Neural progenitor cell (in vitro differentiated cells): Measurements from ENCODE around the gene ZNF550. TPM values are rescaled to one million over a fixed set of nuclear protein-coding genes. Genes with fewer than 3 reads are reported as not detected.

Source experiments
- DNase-seq: peaks from one replicate; pipeline ENCODE4 v3.0.0-alpha.2; 2016; ENCODE audit warnings: low spot score
- H2AFZ ChIP-seq: fragments of 200-600 bp; sonication (generic); replicated peaks from 2 replicates; pipeline ENCODE4 v1.6.1; 2016; ENCODE audit warnings: antibody characterized with exemption
- H3F3A ChIP-seq: fragments of 200-600 bp; sonication (generic); 2 replicates; pipeline ENCODE4 v1.6.1; 2016; ENCODE audit warnings: antibody characterized with exemption, low read depth
- H3K27ac ChIP-seq: fragments of 200-600 bp; sonication (generic); 2 replicates; pipeline ENCODE4 v1.5.1; 2016; ENCODE audit warnings: mild to moderate bottlenecking
- H3K27me3 ChIP-seq: fragments of 200-600 bp; sonication (generic); 2 replicates; pipeline ENCODE4 v1.6.1; 2016; ENCODE audit warnings: mild to moderate bottlenecking, moderate library complexity
- H3K36me3 ChIP-seq: fragments of 200-600 bp; sonication (generic); 2 replicates; pipeline ENCODE4 v1.5.1; 2016
- H3K4me1 ChIP-seq: fragments of 200-600 bp; sonication (generic); 2 replicates; pipeline ENCODE4 v1.6.1; 2016; ENCODE audit warnings: mixed run types
- H3K4me2 ChIP-seq: fragments of 200-600 bp; sonication (generic); 2 replicates; pipeline ENCODE4 v1.6.1; 2016
- H3K4me3 ChIP-seq: fragments of 200-600 bp; sonication (generic); 2 replicates; pipeline ENCODE4 v1.5.1; 2016
- H3K79me2 ChIP-seq: fragments of 200-600 bp; sonication (generic); 2 replicates; pipeline ENCODE4 v1.6.1; 2016; ENCODE audit warnings: low read depth
- H3K9ac ChIP-seq: fragments of 200-600 bp; sonication (generic); 2 replicates; pipeline ENCODE4 v1.6.1; 2016
- H3K9me3 ChIP-seq: fragments of 200-600 bp; sonication (generic); 2 replicates; pipeline ENCODE4 v1.5.1; 2016; ENCODE audit warnings: low read depth
- H4K20me1 ChIP-seq: fragments of 200-600 bp; sonication (generic); 2 replicates; pipeline ENCODE4 v1.6.1; 2016; ENCODE audit warnings: low read depth
- H3K27ac Mint-ChIP-seq: 3 replicates; pipeline ENCODE4 v1.8.0; 2021; ENCODE audit warnings: mixed read lengths
- H3K27me3 Mint-ChIP-seq: 2 replicates; pipeline ENCODE4 v1.8.0; 2022; ENCODE audit warnings: low read depth, mild to moderate bottlenecking, inconsistent platforms, moderate library complexity, mixed read lengths; ENCODE audit not compliant: insufficient read depth
- H3K36me3 Mint-ChIP-seq: 3 replicates; pipeline ENCODE4 v1.8.0; 2021; ENCODE audit warnings: mixed read lengths
- H3K4me1 Mint-ChIP-seq: 3 replicates; pipeline ENCODE4 v1.8.0; 2021; ENCODE audit warnings: mixed read lengths
- H3K4me3 Mint-ChIP-seq: 3 replicates; pipeline ENCODE4 v1.8.0; 2021; ENCODE audit warnings: mild to moderate bottlenecking, moderate library complexity, mixed read lengths
- H3K9me3 Mint-ChIP-seq: 3 replicates; pipeline ENCODE4 v1.8.0; 2020; ENCODE audit warnings: mixed read lengths
- EZH2 ChIP-seq: fragments of 200-600 bp; sonication (generic); IDR thresholded peaks from 2 replicates; pipeline ENCODE4 v1.6.1; 2017; ENCODE audit warnings: antibody characterized with exemption, mild to moderate bottlenecking, moderate library complexity
- EZH2phosphoT487 ChIP-seq: fragments of 200-600 bp; sonication (generic); IDR thresholded peaks from 2 replicates; pipeline ENCODE4 v1.6.1; 2017; ENCODE audit warnings: antibody characterized with exemption
- total RNA-seq: library from RNA; depleted of rRNA; stranded (reverse); fragments of >200 nt; gene quantifications from 2 replicates; pipeline ENCODE4 v1.2.3, GENCODE V29; 2015; ENCODE audit warnings: low replicate concordance
- TF ChIP-seq, protein P1 (sequence below): fragments of 200-600 bp; sonication (generic); IDR thresholded peaks from 2 replicates; pipeline ENCODE4 v1.5.1; 2017; ENCODE audit warnings: antibody characterized with exemption, mild to moderate bottlenecking

ZNF550 gene
- 10.7 and 11.1 TPM in 2 replicates for total RNA-seq

DNA sequence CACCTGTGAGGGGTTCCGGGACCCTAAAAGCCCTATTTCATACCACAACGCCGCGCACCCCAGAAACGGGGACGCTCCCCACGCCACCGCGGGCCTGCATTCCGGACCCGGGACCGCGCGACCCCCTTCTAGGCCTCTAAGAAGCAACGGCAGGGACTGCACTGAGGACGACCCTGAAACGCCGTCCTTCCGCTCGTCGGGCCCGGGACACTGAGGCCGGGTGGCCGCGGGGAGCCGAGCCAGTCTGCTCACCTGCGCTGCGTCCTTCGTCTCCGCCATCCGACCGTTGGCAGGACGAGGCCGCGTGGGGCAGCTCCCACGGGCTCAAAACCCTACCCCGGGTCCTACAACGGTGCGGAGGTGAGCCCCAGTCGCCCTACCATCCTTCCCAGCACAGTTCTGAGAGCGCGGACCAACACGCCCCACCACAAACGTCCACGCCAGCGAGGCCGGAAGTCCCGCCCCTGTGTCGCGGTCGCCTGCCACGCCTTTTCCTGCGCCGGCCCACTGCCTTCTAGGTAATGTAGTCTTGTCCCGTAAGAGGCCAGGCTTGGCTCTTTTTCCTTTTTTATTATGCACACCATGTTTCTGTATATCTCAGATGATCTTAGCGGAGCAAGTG, at the start of gene ZNF550:
ZNF550 (minus strand) TSS at position 460 of the 622 bp plus-strand sequence; CDS start at position 279, 181 bp downstream.
- peak within 1 kb of the TSS; percentile 99 for H3K4me3 Mint-ChIP-seq
- peaks cover 16% of the 10 kb centered on the region for H3K9me3 ChIP-seq
- peaks cover 13% of the 10 kb centered on the region for H3K27me3 Mint-ChIP-seq
- peak within 1 kb of the TSS; percentile 69 for H3K27ac Mint-ChIP-seq
- peaks cover 20% of the 10 kb centered on the region for H3K79me2 ChIP-seq
- peak within 1 kb of the TSS; percentile 89 for H2AFZ ChIP-seq
- H3K36me3 ChIP-seq: no peaks in the 10 kb centered on the region
- peaks cover 8% of the 10 kb centered on the region for H4K20me1 ChIP-seq
- peaks cover 73% of the 10 kb centered on the region for H3K9me3 Mint-ChIP-seq
- peak within 1 kb of the TSS; percentile 65 for H3K9ac ChIP-seq
- H3K27ac ChIP-seq: no peak within 1 kb of the TSS
- peaks cover 11% of the 10 kb centered on the region for H3K4me1 Mint-ChIP-seq
- TF ChIP-seq EZH2phosphoT487 (no peak), EZH2 (no peak)
- TF ChIP-seq, protein P1, sequence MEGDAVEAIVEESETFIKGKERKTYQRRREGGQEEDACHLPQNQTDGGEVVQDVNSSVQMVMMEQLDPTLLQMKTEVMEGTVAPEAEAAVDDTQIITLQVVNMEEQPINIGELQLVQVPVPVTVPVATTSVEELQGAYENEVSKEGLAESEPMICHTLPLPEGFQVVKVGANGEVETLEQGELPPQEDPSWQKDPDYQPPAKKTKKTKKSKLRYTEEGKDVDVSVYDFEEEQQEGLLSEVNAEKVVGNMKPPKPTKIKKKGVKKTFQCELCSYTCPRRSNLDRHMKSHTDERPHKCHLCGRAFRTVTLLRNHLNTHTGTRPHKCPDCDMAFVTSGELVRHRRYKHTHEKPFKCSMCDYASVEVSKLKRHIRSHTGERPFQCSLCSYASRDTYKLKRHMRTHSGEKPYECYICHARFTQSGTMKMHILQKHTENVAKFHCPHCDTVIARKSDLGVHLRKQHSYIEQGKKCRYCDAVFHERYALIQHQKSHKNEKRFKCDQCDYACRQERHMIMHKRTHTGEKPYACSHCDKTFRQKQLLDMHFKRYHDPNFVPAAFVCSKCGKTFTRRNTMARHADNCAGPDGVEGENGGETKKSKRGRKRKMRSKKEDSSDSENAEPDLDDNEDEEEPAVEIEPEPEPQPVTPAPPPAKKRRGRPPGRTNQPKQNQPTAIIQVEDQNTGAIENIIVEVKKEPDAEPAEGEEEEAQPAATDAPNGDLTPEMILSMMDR: no peak
- H3K4me1 ChIP-seq: peaks cover 6% of the 10 kb centered on the region
- peak; percentile 88 for DNase-seq
- H3K27me3 ChIP-seq: no peaks in the 10 kb centered on the region
- H3F3A ChIP-seq: no peaks in the 10 kb centered on the region
- peaks cover 41% of the 10 kb centered on the region for H3K36me3 Mint-ChIP-seq
- H3K4me3 ChIP-seq: peak within 1 kb of the TSS; percentile 87
- H3K4me2 ChIP-seq: peak within 1 kb of the TSS; percentile 84

DNA sequence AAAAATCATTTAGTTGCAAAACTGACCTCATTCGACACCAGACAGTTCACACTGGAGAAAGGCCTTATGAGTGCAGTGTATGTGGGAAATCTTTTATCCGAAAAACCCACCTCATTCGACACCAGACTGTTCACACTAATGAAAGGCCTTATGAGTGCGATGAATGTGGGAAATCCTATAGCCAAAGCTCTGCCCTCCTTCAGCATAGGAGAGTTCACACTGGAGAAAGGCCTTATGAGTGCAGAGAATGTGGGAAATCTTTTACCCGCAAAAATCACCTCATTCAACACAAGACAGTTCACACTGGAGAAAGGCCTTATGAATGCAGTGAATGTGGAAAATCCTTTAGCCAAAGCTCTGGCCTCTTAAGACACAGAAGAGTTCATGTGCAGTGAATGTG, 47.3 kb upstream of the ZNF550 start:
- Mint-ChIP-seq H3K9me3 (peaks cover 54% of the 10 kb centered on the region), H3K27ac (no peak overlapping the region), H3K27me3 (peaks cover 2% of the 10 kb centered on the region), H3K36me3 (peaks cover 55% of the 10 kb centered on the region), H3K4me3 (no peak overlapping the region), H3K4me1 (no peaks in the 10 kb centered on the region)
- Histone ChIP-seq H3K79me2 (no peaks in the 10 kb centered on the region), H3K9me3 (no peaks in the 10 kb centered on the region), H2AFZ (no peak overlapping the region), H3K27ac (no peak overlapping the region), H3F3A (no peaks in the 10 kb centered on the region), H3K9ac (no peak overlapping the region), H3K4me1 (no peaks in the 10 kb centered on the region), H3K36me3 (no peaks in the 10 kb centered on the region), H4K20me1 (no peaks in the 10 kb centered on the region), H3K4me2 (no peak overlapping the region), H3K4me3 (no peak overlapping the region), H3K27me3 (no peaks in the 10 kb centered on the region)
- no peak for TF ChIP-seq EZH2phosphoT487
- no peak for DNase-seq

DNA sequence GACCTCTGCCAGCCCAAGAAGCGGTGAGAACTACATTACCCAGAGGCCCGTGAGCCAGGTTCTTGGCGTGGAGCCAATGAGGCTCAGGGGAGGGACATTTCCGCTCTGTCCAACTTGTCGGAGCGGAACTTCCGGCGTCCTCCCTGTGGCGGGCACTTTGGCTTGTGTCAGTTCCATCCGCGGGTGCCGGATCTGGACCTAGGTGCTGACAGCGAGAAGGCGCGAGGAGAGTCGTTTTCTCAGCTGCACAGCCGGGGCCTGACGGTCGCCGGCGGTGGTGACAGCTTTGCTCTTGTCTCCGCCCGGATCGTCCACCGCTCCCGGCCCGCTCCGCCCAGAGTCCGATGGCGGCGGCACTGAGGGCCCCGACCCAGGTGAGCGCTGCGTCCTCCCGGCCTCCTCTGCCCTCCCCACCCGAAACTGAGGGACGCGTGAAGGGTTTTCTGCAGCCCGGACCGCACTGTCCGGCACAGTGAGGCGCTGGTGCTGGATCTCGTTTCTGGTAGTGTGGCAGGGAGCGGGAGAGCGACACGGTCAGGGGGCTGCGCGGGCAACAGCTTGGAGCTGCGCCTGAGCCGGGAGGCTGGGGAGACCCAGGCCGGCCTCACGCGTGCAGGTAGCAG, 40.2 kb upstream of the ZNF550 start, which contains the start of gene ZNF530:
ZNF530 (plus strand) TSS at position 125 of the 623 bp plus-strand sequence. CDS start 4,461 bp downstream, outside the sequence.
- H2AFZ ChIP-seq: peak within 1 kb of the TSS; percentile 100
- Mint-ChIP-seq H3K27ac (no peak within 1 kb of the TSS), H3K4me1 (peaks cover 7% of the 10 kb centered on the region), H3K9me3 (peaks cover 57% of the 10 kb centered on the region), H3K4me3 (peak within 1 kb of the TSS; percentile 89), H3K36me3 (peaks cover 27% of the 10 kb centered on the region), H3K27me3 (peaks cover 2% of the 10 kb centered on the region)
- DNase-seq: peak; percentile 95
- peaks cover 8% of the 10 kb centered on the region for H3K4me1 ChIP-seq
- no peaks in the 10 kb centered on the region for H3K36me3 ChIP-seq
- H3K4me3 ChIP-seq: peak within 1 kb of the TSS; percentile 88
- peak within 1 kb of the TSS; percentile 87 for H3K4me2 ChIP-seq
- peaks cover 16% of the 10 kb centered on the region for H3K79me2 ChIP-seq
- no peaks in the 10 kb centered on the region for H3F3A ChIP-seq
- no peak within 1 kb of the TSS for H3K27ac ChIP-seq
- H3K9me3 ChIP-seq: no peaks in the 10 kb centered on the region
- H3K27me3 ChIP-seq: no peaks in the 10 kb centered on the region
- peak within 1 kb of the TSS; percentile 59 for H3K9ac ChIP-seq
- TF ChIP-seq EZH2phosphoT487 (no peak), EZH2 (no peak)
- TF ChIP-seq, protein P1: no peak
- no peaks in the 10 kb centered on the region for H4K20me1 ChIP-seq

GRCh38 chr19:57599377-57599760, 39.7 kb upstream of the ZNF550 start:
- no peaks in the 10 kb centered on the region for H3K9me3 ChIP-seq
- peaks cover 57% of the 10 kb centered on the region for H3K9me3 Mint-ChIP-seq
- H3K4me1 Mint-ChIP-seq: peaks cover 7% of the 10 kb centered on the region
- H3K9ac ChIP-seq: no peak overlapping the region
- H3K36me3 ChIP-seq: no peaks in the 10 kb centered on the region
- H2AFZ ChIP-seq: peak overlapping the region; percentile 100
- peak overlapping the region; percentile 89 for H3K4me3 Mint-ChIP-seq
- H3K27ac Mint-ChIP-seq: no peak overlapping the region
- peak overlapping the region; percentile 88 for H3K4me3 ChIP-seq
- H3F3A ChIP-seq: no peaks in the 10 kb centered on the region
- H3K27me3 Mint-ChIP-seq: peaks cover 2% of the 10 kb centered on the region
- H3K27ac ChIP-seq: no peak overlapping the region
- H4K20me1 ChIP-seq: no peaks in the 10 kb centered on the region
- DNase-seq: no peak
- peaks cover 16% of the 10 kb centered on the region for H3K79me2 ChIP-seq
- no peaks in the 10 kb centered on the region for H3K27me3 ChIP-seq
- peaks cover 8% of the 10 kb centered on the region for H3K4me1 ChIP-seq
- H3K36me3 Mint-ChIP-seq: peaks cover 25% of the 10 kb centered on the region
- TF ChIP-seq, protein P1: no peak
- no peak for TF ChIP-seq EZH2
- no peak for TF ChIP-seq EZH2phosphoT487
- H3K4me2 ChIP-seq: peak overlapping the region; percentile 87
